Hepatocyte (in vitro differentiated cells): ENCODE measurements around the gene SIRT7.

ENCODE experiments used
- CTCF ChIP-seq: fragments of 200-600 bp; sonication (generic); IDR thresholded peaks from 2 replicates; pipeline ENCODE4 v1.5.1; 2016; ENCODE audit warnings: antibody characterized with exemption, mild to moderate bottlenecking; ENCODE audit not compliant: poor library complexity
- EZH2 ChIP-seq: fragments of 200-600 bp; sonication (generic); IDR thresholded peaks from 2 replicates; pipeline ENCODE4 v1.6.1; 2016; ENCODE audit warnings: antibody characterized with exemption, mild to moderate bottlenecking, borderline replicate concordance
- EZH2phosphoT487 ChIP-seq: fragments of 200-600 bp; sonication (generic); IDR thresholded peaks from one replicate; pipeline ENCODE4 v1.6.1; 2018; ENCODE audit warnings: antibody characterized with exemption, mild to moderate bottlenecking, low read depth, moderate library complexity; ENCODE audit not compliant: unreplicated experiment, severe bottlenecking

GRCh38 chr17:81961087-81961511, 43.1 kb upstream of the SIRT7 start, which contains the start of gene NOTUM:
- TF ChIP-seq CTCF (no peak), EZH2 (no peak), EZH2phosphoT487 (no peak)
